CD14-positive monocyte (primary cell): ENCODE results near the gene PDLIM7. TPM values are rescaled to one million over a fixed set of nuclear protein-coding genes. Genes with fewer than 3 reads are reported as not detected.
A peak's percentile ranks its signal among the peaks of the same experiment; 100 is the strongest.

Experiments
- DNase-seq, 3 donors: peaks; one replicate each; pipeline ENCODE4 v3.0.0-alpha.2; 2011 to 2022
- H2AFZ ChIP-seq: 2 replicates; pipeline ENCODE4 v1.6.0; 2012; ENCODE audit warnings: mild to moderate bottlenecking, low read depth, low read length, inconsistent platforms; ENCODE audit not compliant: insufficient read depth, poor library complexity, severe bottlenecking
- H3K27ac ChIP-seq, 2 donors: 1 replicate in 1 of 2; 2 replicates in 1 of 2; pipeline ENCODE4 v1.5.1; 2012 to 2013; ENCODE audit warnings: low read length in 2 of 2, control low read depth in 1 of 2, inconsistent platforms in 1 of 2, low read depth in 1 of 2, mild to moderate bottlenecking in 1 of 2
- H3K27me3 ChIP-seq, 2 donors: one replicate each; pipeline versions ENCODE4 v1.6.0 to v1.6.1; 2011 to 2013; ENCODE audit warnings: low read length in 2 of 2; ENCODE audit not compliant: control insufficient read depth in 2 of 2, insufficient read depth in 2 of 2
- H3K36me3 ChIP-seq, 2 donors: replicated peaks in 1 of 2; 1 replicate in 1 of 2; 2 replicates in 1 of 2; pipeline versions ENCODE4 v1.5.1 to v1.6.1; 2012 to 2013; ENCODE audit warnings: low read length in 2 of 2, control low read depth in 1 of 2, inconsistent platforms in 1 of 2, mild to moderate bottlenecking in 1 of 2; ENCODE audit not compliant: insufficient read depth in 2 of 2, control insufficient read depth in 1 of 2
- H3K4me1 ChIP-seq, 2 donors: 1 replicate in 1 of 2; 2 replicates in 1 of 2; pipeline versions ENCODE4 v1.5.1 to v1.6.1; 2012 to 2013; ENCODE audit warnings: low read length in 2 of 2, control low read depth in 1 of 2, inconsistent platforms in 1 of 2, mild to moderate bottlenecking in 1 of 2, moderate library complexity in 1 of 2; ENCODE audit not compliant: insufficient read depth in 2 of 2, control insufficient read depth in 1 of 2
- H3K4me2 ChIP-seq: replicated peaks from 2 replicates; pipeline ENCODE3; 2012; ENCODE audit warnings: low read length, moderate library complexity, mild to moderate bottlenecking; ENCODE audit not compliant: poor library complexity, severe bottlenecking; ENCODE audit errors: extremely low read depth
- H3K4me3 ChIP-seq, 3 experiments: fragments of 200-600 bp in 1 of 3; sonication (generic) in 1 of 3; replicated peaks in 1 of 3; 1 replicate in 2 of 3; 2 replicates in 1 of 3; pipeline ENCODE4 v1.5.1; 2011 to 2013; ENCODE audit warnings: low read length in 3 of 3, mild to moderate bottlenecking in 3 of 3, control low read depth in 2 of 3, low read depth in 2 of 3, inconsistent platforms in 1 of 3, moderate library complexity in 1 of 3
- H3K79me2 ChIP-seq: 2 replicates; pipeline ENCODE4 v1.6.0; 2012; ENCODE audit warnings: mild to moderate bottlenecking, control low read depth, inconsistent platforms, low read length, moderate library complexity; ENCODE audit not compliant: insufficient read depth
- H3K9ac ChIP-seq: 2 replicates; pipeline ENCODE4 v1.6.0; 2017; ENCODE audit warnings: low read length, mild to moderate bottlenecking; ENCODE audit not compliant: insufficient read depth, poor library complexity, severe bottlenecking
- H3K9me3 ChIP-seq, 2 donors: replicated peaks in 1 of 2; 1 replicate in 1 of 2; 2 replicates in 1 of 2; pipeline versions ENCODE4 v1.5.1 to v1.6.1; 2012 to 2013; ENCODE audit warnings: low read length in 2 of 2, control low read depth in 1 of 2; ENCODE audit not compliant: control insufficient read depth in 1 of 2, insufficient read depth in 1 of 2
- H4K20me1 ChIP-seq: 2 replicates; pipeline ENCODE4 v1.6.0; 2012; ENCODE audit warnings: mild to moderate bottlenecking, low read length, control low read depth, moderate library complexity; ENCODE audit not compliant: insufficient read depth
- H3K27ac Mint-ChIP-seq, 7 donors: one replicate each; pipeline ENCODE4 v1.8.0; 2020; ENCODE audit warnings: mild to moderate bottlenecking in 7 of 7, mixed read lengths in 7 of 7, moderate library complexity in 6 of 7, inconsistent platforms in 2 of 7
- H3K27me3 Mint-ChIP-seq, 3 donors: one replicate each; pipeline ENCODE4 v1.8.0; 2021 to 2022; ENCODE audit warnings: low read depth in 3 of 3, mild to moderate bottlenecking in 3 of 3, mixed read lengths in 3 of 3, moderate library complexity in 3 of 3, inconsistent platforms in 1 of 3
- H3K36me3 Mint-ChIP-seq, 2 donors: one replicate each; pipeline ENCODE4 v1.8.0; 2020; ENCODE audit warnings: mixed read lengths in 2 of 2, inconsistent platforms in 1 of 2, mild to moderate bottlenecking in 1 of 2
- H3K4me1 Mint-ChIP-seq: one replicate; pipeline ENCODE4 v1.8.0; 2020; ENCODE audit warnings: mild to moderate bottlenecking, mixed read lengths
- H3K4me3 Mint-ChIP-seq, 2 donors: one replicate each; pipeline ENCODE4 v1.8.0; 2020; ENCODE audit warnings: mild to moderate bottlenecking in 2 of 2, mixed read lengths in 2 of 2, moderate library complexity in 1 of 2
- H3K9me3 Mint-ChIP-seq, 7 donors: one replicate each; pipeline ENCODE4 v1.8.0; 2020 to 2022; ENCODE audit warnings: mixed read lengths in 7 of 7, mild to moderate bottlenecking in 6 of 7, moderate library complexity in 6 of 7, inconsistent platforms in 2 of 7
- CTCF ChIP-seq: fragments of 200-600 bp; IDR thresholded peaks from one replicate; pipeline ENCODE4 v1.8.0; 2022; ENCODE audit warnings: antibody characterized with exemption, mild to moderate bottlenecking
- WGBS: methylation state at CpG from one replicate; pipeline ENCODE4 v1.1.5; 2013; ENCODE audit warnings: missing lambda C conversion rate; ENCODE audit not compliant: insufficient coverage; 5-methylcytosine and 5-hydroxymethylcytosine counted together
- intact Hi-C, 2 donors: fragments of 100-400 bp; cut with micrococcal nuclease; formaldehyde crosslinking; loops; one replicate each; pipeline versions ENCODE4 v1.15.0 to v1.15.1; 2023
- polyA plus RNA-seq, 3 donors: library from polyadenylated mRNA; depleted of rRNA in 1 of 3; unstranded in 2 of 3; stranded (reverse) in 1 of 3; fragments of 300-500 nt in 2 of 3; fragments of >200 nt in 1 of 3; fragmentation: Illumina TruSeq in 2 of 3; gene quantifications; 1 replicate in 2 of 3; 2 replicates in 1 of 3; pipeline ENCODE4 v1.2.3, GENCODE V29; 2012 to 2021

Gene PDLIM7
- polyA plus RNA-seq, 3 donors: 21.6 to 126 (median 27.2) TPM

GRCh38 chr5:177542816-177543465 is 45.5 kb upstream of the PDLIM7 start:
- no peak overlapping the region for H2AFZ ChIP-seq
- WGBS: 100% methylated on average over 1 of the region's 4 CpGs
- H3K36me3 Mint-ChIP-seq: peaks cover 35 to 51% of the 10 kb centered on the region in 2 donors
- no peaks in the 10 kb centered on the region for H3K27me3 Mint-ChIP-seq
- intact Hi-C loops: loop anchor here in 1 of 2 donors (10.0 kb wide), 1 partner anchor 48 kb away; the partner anchor contains the start of gene PDLIM7
- no peak for DNase-seq
- peaks cover 30 to 34% of the 10 kb centered on the region in 2 donors for H3K4me1 ChIP-seq
- peaks cover 65% of the 10 kb centered on the region for H3K79me2 ChIP-seq
- no peak overlapping the region for H3K4me3 ChIP-seq
- no peak overlapping the region for H3K4me2 ChIP-seq
- H3K27ac Mint-ChIP-seq: peak overlapping the region in 3 of 7 donors; percentile 17 to 47 (median 41)
- no peak for TF ChIP-seq CTCF
- no peaks in the 10 kb centered on the region for H3K27me3 ChIP-seq
- peak overlapping the region in 1 of 2 donors; percentile 97 for H3K27ac ChIP-seq
- H4K20me1 ChIP-seq: peaks cover 85% of the 10 kb centered on the region
- H3K9me3 Mint-ChIP-seq: no peaks in the 10 kb centered on the region
- peaks cover 27% of the 10 kb centered on the region for H3K4me1 Mint-ChIP-seq
- no peak overlapping the region for H3K9ac ChIP-seq
- no peaks in the 10 kb centered on the region for H3K9me3 ChIP-seq
- H3K36me3 ChIP-seq: peaks cover 17 to 55% of the 10 kb centered on the region in 2 donors
- H3K4me3 Mint-ChIP-seq: no peak overlapping the region

- H3K4me2 ChIP-seq: no peak overlapping the region
- peaks cover 78% of the 10 kb centered on the region for H4K20me1 ChIP-seq
- no peaks in the 10 kb centered on the region for H3K9me3 ChIP-seq
- H3K4me3 Mint-ChIP-seq: no peak overlapping the region
- no peaks in the 10 kb centered on the region for H3K9me3 Mint-ChIP-seq
- peaks cover 7 to 9% of the 10 kb centered on the region in 2 donors for H3K4me1 ChIP-seq
- peaks cover 0 to 1% (median 0%) of the 10 kb centered on the region in 3 donors for H3K27me3 Mint-ChIP-seq
- no peak overlapping the region for H2AFZ ChIP-seq
- peaks cover 52% of the 10 kb centered on the region for H3K79me2 ChIP-seq
- DNase-seq: no peak
- no peak overlapping the region for H3K4me3 ChIP-seq
- no peak overlapping the region for H3K9ac ChIP-seq
- H3K27ac ChIP-seq: peak overlapping the region in 1 of 2 donors; percentile 7
- WGBS: 88% methylated on average over 1 of the region's 3 CpGs
- H3K36me3 ChIP-seq: peaks cover 40 to 80% of the 10 kb centered on the region in 2 donors
- H3K27ac Mint-ChIP-seq: peak overlapping the region in 3 of 7 donors; percentile 38 to 66 (median 39)
- H3K4me1 Mint-ChIP-seq: peaks cover 6% of the 10 kb centered on the region
- H3K36me3 Mint-ChIP-seq: peaks cover 44 to 63% of the 10 kb centered on the region in 2 donors
- TF ChIP-seq CTCF: no peak
- no peaks in the 10 kb centered on the region for H3K27me3 ChIP-seq
- intact Hi-C loops: loop anchor here in 1 of 2 donors (10.0 kb wide), 1 partner anchor 46 kb away; the partner anchor contains the start of gene PDLIM7
Observed at GRCh38 chr5:177540438-177540837, 43.0 kb upstream of the PDLIM7 start.
